H1 (cell line): Measurements from ENCODE around the gene MLEC. TPM values are rescaled to one million over a fixed set of nuclear protein-coding genes. Genes with fewer than 3 reads are reported as not detected.
A peak's percentile ranks its signal among the peaks of the same experiment; 100 is the strongest.

Experiments used
- CTCF ChIA-PET: fragments of 300-600 bp; sonication (Branson Sonifier 250); formaldehyde crosslinking; loops from one replicate; lab custom pipeline; 2021; ENCODE audit not compliant: partially characterized antibody; lab: Charles Lee
- POLR2A ChIA-PET: fragments of 300-600 bp; sonication (Branson Sonifier 250); formaldehyde crosslinking; loops from one replicate; lab custom pipeline; 2021; ENCODE audit warnings: inconsistent platforms; ENCODE audit not compliant: partially characterized antibody; lab: Charles Lee
- DNase-seq, 2 experiments: peaks; one replicate each; pipeline versions ENCODE4 v3.0.0 to v3.0.0-alpha.2; 2010 to 2022; ENCODE audit warnings: low spot score in 2 of 2, low read depth in 1 of 2, mixed read lengths in 1 of 2
- FAIRE-seq: peaks from 2 replicates; lab custom pipeline; 2011; peaks lifted over from hg19 to GRCh38; lab: Jason Lieb, UNC
- H2AFZ ChIP-seq: 2 replicates; pipeline ENCODE4 v1.8.1; 2012; ENCODE audit warnings: low read length, inconsistent platforms
- H2AK5ac ChIP-seq: 2 replicates; pipeline ENCODE4 v1.6.1; 2013; ENCODE audit warnings: low read depth, low read length
- H2BK120ac ChIP-seq: replicated peaks from 2 replicates; pipeline ENCODE3; 2013; ENCODE audit warnings: low read depth, low read length, inconsistent platforms
- H2BK12ac ChIP-seq: 2 replicates; pipeline ENCODE4 v1.6.1; 2013; ENCODE audit warnings: low read depth, low read length
- H2BK15ac ChIP-seq: 2 replicates; pipeline ENCODE4 v1.6.1; 2013; ENCODE audit warnings: low read length
- H2BK20ac ChIP-seq: 2 replicates; pipeline ENCODE4 v1.6.1; 2013; ENCODE audit warnings: low read length
- H2BK5ac ChIP-seq: 2 replicates; pipeline ENCODE4 v1.6.1; 2013; ENCODE audit warnings: low read depth, low read length
- H3K14ac ChIP-seq: 2 replicates; pipeline ENCODE4 v1.6.1; 2013; ENCODE audit warnings: inconsistent platforms; ENCODE audit not compliant: insufficient read length
- H3K18ac ChIP-seq: 2 replicates; pipeline ENCODE4 v1.6.1; 2013; ENCODE audit warnings: low read length; ENCODE audit errors: extremely low read depth
- H3K23ac ChIP-seq: 2 replicates; pipeline ENCODE4 v1.6.1; 2013; ENCODE audit warnings: inconsistent platforms; ENCODE audit not compliant: insufficient read length
- H3K23me2 ChIP-seq: 2 replicates; pipeline ENCODE4 v1.6.1; 2013; ENCODE audit warnings: low read depth, low read length
- H3K27ac ChIP-seq: 2 replicates; pipeline ENCODE4 v1.6.1; 2011; ENCODE audit warnings: low read depth, low read length, inconsistent platforms
- H3K27me3 ChIP-seq, 4 experiments: replicated peaks in 1 of 4; 1 replicate in 1 of 4; 2 replicates in 3 of 4; pipeline versions ENCODE4 v1.6.1 to v1.8.1; 2011 to 2013; ENCODE audit warnings: low read length in 3 of 4, mild to moderate bottlenecking in 3 of 4, inconsistent platforms in 2 of 4, mixed read lengths in 2 of 4, moderate library complexity in 1 of 4; ENCODE audit not compliant: control insufficient read depth in 3 of 4, insufficient read depth in 3 of 4; ENCODE audit errors: extremely low read depth in 1 of 4
- H3K36me3 ChIP-seq, 4 experiments: 2 replicates each; pipeline versions ENCODE4 v1.6.1 to v1.8.1; 2011 to 2013; ENCODE audit warnings: mild to moderate bottlenecking in 4 of 4, low read length in 3 of 4, moderate library complexity in 2 of 4, control low read depth in 1 of 4, inconsistent platforms in 1 of 4; ENCODE audit not compliant: insufficient read depth in 4 of 4, control insufficient read depth in 2 of 4
- H3K4ac ChIP-seq: replicated peaks from 2 replicates; pipeline ENCODE3; 2013; ENCODE audit warnings: low read length, low read depth, mixed read lengths, inconsistent platforms; ENCODE audit not compliant: insufficient read length
- H3K4me1 ChIP-seq, 4 experiments: replicated peaks in 1 of 4; 1 replicate in 1 of 4; 2 replicates in 3 of 4; pipeline versions ENCODE4 v1.6.1 to v1.8.1; 2011 to 2013; ENCODE audit warnings: low read length in 3 of 4, inconsistent platforms in 2 of 4, mixed read lengths in 1 of 4; ENCODE audit not compliant: insufficient read depth in 4 of 4, control insufficient read depth in 3 of 4
- H3K4me2 ChIP-seq, 2 experiments: 2 replicates each; pipeline versions ENCODE4 v1.6.1 to v1.8.1; 2011 to 2013; ENCODE audit warnings: low read depth in 2 of 2, low read length in 2 of 2, control low read depth in 1 of 2, inconsistent platforms in 1 of 2, mild to moderate bottlenecking in 1 of 2; ENCODE audit not compliant: insufficient read depth in 1 of 2
- H3K4me3 ChIP-seq, 4 experiments: fragments of 200-600, 300-600 bp in 1 of 4; sonication (generic), shearing (Covaris generic), sonication (Bioruptor Twin) in 1 of 4; 2 replicates each; pipeline versions ENCODE4 v1.5.1 to v1.8.1; 2011 to 2016; ENCODE audit warnings: low read length in 4 of 4, low read depth in 3 of 4, control low read depth in 2 of 4, inconsistent platforms in 2 of 4, mild to moderate bottlenecking in 2 of 4, mixed read lengths in 1 of 4, moderate library complexity in 1 of 4; ENCODE audit not compliant: insufficient read depth in 2 of 4; ENCODE audit errors: extremely low read depth in 1 of 4
- H3K56ac ChIP-seq: replicated peaks from 2 replicates; pipeline ENCODE3; 2013; ENCODE audit warnings: low read depth, mild to moderate bottlenecking, mixed read lengths, low read length, inconsistent platforms; ENCODE audit not compliant: insufficient read length
- H3K79me1 ChIP-seq: 2 replicates; pipeline ENCODE4 v1.6.1; 2013; ENCODE audit warnings: low read depth, low read length, control low read depth
- H3K79me2 ChIP-seq, 2 experiments: 2 replicates each; pipeline versions ENCODE4 v1.6.1 to v1.8.1; 2012 to 2013; ENCODE audit warnings: low read length in 2 of 2, mild to moderate bottlenecking in 2 of 2, inconsistent platforms in 1 of 2; ENCODE audit not compliant: insufficient read depth in 2 of 2, control insufficient read depth in 1 of 2
- H3K9ac ChIP-seq, 4 experiments: replicated peaks in 1 of 4; 1 replicate in 1 of 4; 2 replicates in 3 of 4; pipeline versions ENCODE4 v1.6.1 to v1.8.1; 2011 to 2013; ENCODE audit warnings: low read depth in 3 of 4, low read length in 3 of 4, control low read depth in 2 of 4, mild to moderate bottlenecking in 2 of 4, moderate library complexity in 2 of 4, inconsistent platforms in 1 of 4; ENCODE audit errors: extremely low read depth in 1 of 4
- H3K9me3 ChIP-seq, 2 experiments: 2 replicates each; pipeline versions ENCODE4 v1.6.1 to v1.8.1; 2012 to 2013; ENCODE audit warnings: mild to moderate bottlenecking in 2 of 2, moderate library complexity in 2 of 2, control low read depth in 1 of 2, inconsistent platforms in 1 of 2, low read depth in 1 of 2, low read length in 1 of 2, mixed read lengths in 1 of 2; ENCODE audit not compliant: insufficient read depth in 2 of 2
- H4K20me1 ChIP-seq, 2 experiments: replicated peaks in 1 of 2; 2 replicates each; pipeline versions ENCODE3 to v1.8.1; 2011 to 2013; ENCODE audit warnings: inconsistent platforms in 2 of 2, low read length in 2 of 2, mild to moderate bottlenecking in 1 of 2; ENCODE audit not compliant: insufficient read depth in 2 of 2, control insufficient read depth in 1 of 2
- H4K5ac ChIP-seq: 2 replicates; pipeline ENCODE4 v1.6.1; 2013; ENCODE audit warnings: low read length, low read depth, mixed read lengths, inconsistent platforms; ENCODE audit not compliant: insufficient read length
- H4K8ac ChIP-seq: 2 replicates; pipeline ENCODE4 v1.8.0; 2013; ENCODE audit warnings: mild to moderate bottlenecking, moderate library complexity, low read length, inconsistent platforms; ENCODE audit not compliant: insufficient read depth; ENCODE audit errors: extremely low read depth
- H4K91ac ChIP-seq: replicated peaks from 2 replicates; pipeline ENCODE3; 2013; ENCODE audit warnings: low read length, mixed read lengths, inconsistent platforms; ENCODE audit not compliant: insufficient read length
- CEBPB ChIP-seq: IDR thresholded peaks from 2 replicates; pipeline ENCODE4 v1.6.1; 2012; ENCODE audit warnings: low read depth, low read length
- E2F6 ChIP-seq: IDR thresholded peaks from 2 replicates; pipeline ENCODE4 v1.6.1; 2012; ENCODE audit warnings: inconsistent platforms
- EZH2 ChIP-seq: fragments of 200-600 bp; sonication (generic); IDR thresholded peaks from 2 replicates; pipeline ENCODE4 v1.7.1; 2012; ENCODE audit warnings: low read depth, mild to moderate bottlenecking, moderate library complexity, low read length, inconsistent platforms; ENCODE audit not compliant: severe bottlenecking
- GTF2F1 ChIP-seq: IDR thresholded peaks from 2 replicates; pipeline ENCODE4 v1.6.1; 2012; ENCODE audit warnings: low read depth, low read length, improper control_type of control experiment, borderline replicate concordance
- HDAC2 ChIP-seq, 2 experiments: fragments of 300-600 bp in 1 of 2; sonication (generic) in 1 of 2; IDR thresholded peaks; 2 replicates each; pipeline ENCODE4 v1.6.1; 2011 to 2012; ENCODE audit warnings: low read depth in 2 of 2, low read length in 2 of 2, mild to moderate bottlenecking in 2 of 2, moderate library complexity in 2 of 2, borderline replicate concordance in 1 of 2, inconsistent platforms in 1 of 2
- JUND ChIP-seq: IDR thresholded peaks from 2 replicates; pipeline ENCODE4 v1.6.1; 2011; ENCODE audit warnings: mild to moderate bottlenecking, improper control_type of control experiment, low read length
- MAFK ChIP-seq: IDR thresholded peaks from 2 replicates; pipeline ENCODE4 v1.6.1; 2012; ENCODE audit warnings: low read depth, mild to moderate bottlenecking, improper control_type of control experiment, low read length
- PHF8 ChIP-seq: fragments of 200-600 bp; sonication (generic); conservative IDR thresholded peaks from 2 replicates; pipeline ENCODE4 v1.7.1; 2012; ENCODE audit warnings: low read depth, mild to moderate bottlenecking, inconsistent platforms, low read length, moderate library complexity
- RAD21 ChIP-seq, 2 experiments: IDR thresholded peaks in 1 of 2; conservative IDR thresholded peaks in 1 of 2; 2 replicates each; pipeline ENCODE4 v1.6.1; 2011; ENCODE audit warnings: low read depth in 2 of 2, low read length in 2 of 2, improper control_type of control experiment in 1 of 2, inconsistent platforms in 1 of 2, mild to moderate bottlenecking in 1 of 2, moderate library complexity in 1 of 2
- RXRA ChIP-seq: IDR thresholded peaks from 2 replicates; pipeline ENCODE4 v1.6.1; 2011; ENCODE audit warnings: low read depth, mild to moderate bottlenecking, low read length, moderate library complexity; ENCODE audit not compliant: insufficient read depth
- SIRT6 ChIP-seq: IDR thresholded peaks from one replicate; pipeline ENCODE4 v1.7.1; 2012; ENCODE audit warnings: low read length, inconsistent platforms
- SUZ12 ChIP-seq: fragments of 200-600 bp; sonication (generic); IDR thresholded peaks from 2 replicates; pipeline ENCODE4 v1.6.1; 2012; ENCODE audit warnings: mild to moderate bottlenecking, inconsistent platforms, low read length, moderate library complexity, mixed read lengths
- ZNF274 ChIP-seq: IDR thresholded peaks from 2 replicates; pipeline ENCODE4 v1.7.0; 2012; ENCODE audit warnings: low read length, borderline replicate concordance; ENCODE audit errors: extremely low read depth
- WGBS, 2 experiments: shearing (Covaris generic) in 1 of 2; methylation state at CpG; one replicate each; pipeline versions ENCODE4 v1.1.6 to v1.1.7; 2013 to 2015; ENCODE audit warnings: low lambda C conversion rate in 2 of 2, mixed read lengths in 2 of 2, inconsistent platforms in 1 of 2, low coverage in 1 of 2, missing lambda C conversion rate in 1 of 2; ENCODE audit not compliant: insufficient replicate concordance in 2 of 2, insufficient coverage in 1 of 2, insufficient read length in 1 of 2; ENCODE audit errors: extremely low coverage in 1 of 2, missing lambda C conversion rate in 1 of 2; 5-methylcytosine and 5-hydroxymethylcytosine counted together
- polyA plus RNA-seq, 7 experiments: library from polyadenylated mRNA; depleted of rRNA in 3 of 7; stranded (reverse) in 5 of 7; unstranded in 2 of 7; fragments of >200 nt in 5 of 7; fragments of 200-250 nt in 2 of 7; gene quantifications; 1 replicate in 5 of 7; 2 replicates in 1 of 7; 4 replicates in 1 of 7; pipeline versions ENCODE4 v1.2.1 to v1.2.3, GENCODE V29; 2011 to 2013; ENCODE audit warnings: missing spikeins in 2 of 7, mixed read lengths in 2 of 7
- total RNA-seq: library from RNA; stranded (reverse); fragmentation: NEBNext Ultra II Directional; extraction: Animal tissue kit (Norgen Biotek cat#: 25700); gene quantifications from 2 replicates; pipeline ENCODE4 v1.2.1, GENCODE V29; 2021

Gene MLEC
- total and polyA plus RNA-seq, 2 of the 8 experiments (the other 6 are each of a cell fraction or from before 2014, with no cell fraction given): 37.1 to 260 TPM

GRCh38 chr12:120659151-120659525, 27.8 kb upstream of the MLEC start:
- H2AK5ac ChIP-seq: no peak overlapping the region; the same call in 1 of the 2 replicates
- no peaks in the 10 kb centered on the region; the same call in 1 of the 2 replicates for H3K79me1 ChIP-seq
- peaks cover 0 to 4% of the 10 kb centered on the region in 2 experiments for H4K20me1 ChIP-seq
- no peak overlapping the region for H2BK120ac ChIP-seq
- H3K9ac ChIP-seq: no peak overlapping the region
- no peak overlapping the region for H3K23ac ChIP-seq
- no peak overlapping the region for H2BK15ac ChIP-seq
- POLR2A ChIA-PET: interaction anchor here (0.7 kb wide), 1 partner anchor 38 kb away, joined by 3 read pairs; no protein-coding TSS in a partner anchor
- no peaks in the 10 kb centered on the region for H3K4me1 ChIP-seq
- no peaks in the 10 kb centered on the region for H3K27me3 ChIP-seq
- no peaks in the 10 kb centered on the region for H3K79me2 ChIP-seq
- no peaks in the 10 kb centered on the region for H3K36me3 ChIP-seq
- DNase-seq (no peak), FAIRE-seq (no peak)
- no peak overlapping the region for H3K4ac ChIP-seq
- H3K27ac ChIP-seq: no peak overlapping the region
- no peak overlapping the region for H3K14ac ChIP-seq
- no peak overlapping the region for H4K8ac ChIP-seq
- H2BK5ac ChIP-seq: 0 out of 2 replicates have a peak overlapping the region, but pooled peaks have one; percentile 26
- H3K4me2 ChIP-seq: no peak overlapping the region
- H2AFZ ChIP-seq: no peak overlapping the region
- no peak overlapping the region for H3K18ac ChIP-seq
- WGBS, 2 experiments: 70% methylated on average over 8 of the region's 8 CpGs; no CpG with 5 or more reads in 1 of the 2 experiments
- H3K9me3 ChIP-seq: no peaks in the 10 kb centered on the region
- H4K91ac ChIP-seq: no peak overlapping the region
- H3K56ac ChIP-seq: no peak overlapping the region
- H2BK20ac ChIP-seq: no peak overlapping the region
- H2BK12ac ChIP-seq: no peak overlapping the region
- no peak overlapping the region for H4K5ac ChIP-seq
- H3K23me2 ChIP-seq: peaks cover 4% of the 10 kb centered on the region; the same call in 1 of the 2 replicates
- H3K4me3 ChIP-seq: no peak overlapping the region
- CTCF ChIA-PET: interaction anchor here (1.1 to 7.3 kb wide), 5 partner anchors 11 to 76 kb away, joined by 3 to 100 read pairs (median 4); no protein-coding TSS in a partner anchor
- TF ChIP-seq E2F6: no peak
- no peak for TF ChIP-seq ZNF274
- no peak for TF ChIP-seq JUND
- no peak for TF ChIP-seq SUZ12
- TF ChIP-seq PHF8: no peak
- no peak for TF ChIP-seq GTF2F1
- TF ChIP-seq EZH2: no peak
- no peak for TF ChIP-seq SIRT6
- TF ChIP-seq RAD21 (IDR thresholded peaks at IDR 0.05 in 1 of 2, conservative IDR thresholded peaks at IDR 0.05 in 1 of 2; ENCODE audit: low read depth in 2 of 2, low read length in 2 of 2): no peak
- TF ChIP-seq HDAC2 (IDR thresholded peaks at IDR 0.05; ENCODE audit: borderline replicate concordance in 1 of 2, low read depth in 2 of 2, low read length in 2 of 2): no peak
- no peak for TF ChIP-seq RXRA
- TF ChIP-seq CEBPB: no peak
- no peak for TF ChIP-seq MAFK
